Mucosa of descending colon (tissue), 3 donors: ENCODE measurements around the gene GNE. TPM values are rescaled to one million over a fixed set of nuclear protein-coding genes. Genes with fewer than 3 reads are reported as not detected.
"Not testable (repeated sequence)": the region's sequence is repeated elsewhere in the genome, so short reads cannot be mapped to it uniquely, and the experiment has no call there.

Experiments used
- ATAC-seq: fragments of 200-7000 bp; cut with Tn5 transposase; one replicate; pipeline ENCODE4 v1.9.1; 2020; ENCODE audit warnings: mild to moderate bottlenecking, moderate library complexity
- DNase-seq, 3 donors: peaks; one replicate each; pipeline ENCODE4 v3.0.0-alpha.2; 2020
- H3K36me3 ChIP-seq: fragments of 200-600 bp; one replicate; pipeline ENCODE4 v1.8.0; 2021; ENCODE audit warnings: low read depth, mild to moderate bottlenecking
- H3K4me1 ChIP-seq: fragments of 200-600 bp; one replicate; pipeline ENCODE4 v1.8.0; 2021; ENCODE audit warnings: low read depth, mild to moderate bottlenecking
- H3K4me3 ChIP-seq: fragments of 200-600 bp; one replicate; pipeline ENCODE4 v1.8.0; 2021; ENCODE audit warnings: mild to moderate bottlenecking
- H3K9me3 ChIP-seq: fragments of 200-600 bp; one replicate; pipeline ENCODE4 v1.8.0; 2021; ENCODE audit warnings: mild to moderate bottlenecking
- CTCF ChIP-seq: fragments of 200-600 bp; IDR thresholded peaks from one replicate; pipeline ENCODE4 v1.8.0; 2022; ENCODE audit warnings: antibody characterized with exemption, mild to moderate bottlenecking
- intact Hi-C, 2 donors: fragments of 100-400 bp; cut with DNase I in 1 of 2; cut with micrococcal nuclease in 1 of 2; formaldehyde crosslinking; loops; one replicate each; pipeline versions ENCODE4 v1.11.0 to v1.11.1; 2022; cut with DNase I, micrococcal nuclease
- total RNA-seq, 3 donors: library from RNA; stranded (reverse); fragmentation: NEBNext Ultra II Directional in 2 of 3; extraction: Animal tissue kit (Norgen Biotek cat#: 25700) in 2 of 3; gene quantifications; one replicate each; pipeline versions ENCODE4 v1.2.1 to v1.2.4, GENCODE V29; 2021 to 2023
- donor health status: DM: no; HTN: no; CAD: no; lungs with moderate emphysema.
- donor health status: DM: no; HTN: no; CAD: no.
- donor health status: DM: no; HTN: yes; CAD: no.

Gene GNE
- total RNA-seq, 3 donors from 2014 or later = 56.6 to 107 (median 93.0) TPM

- Histone ChIP-seq H3K4me1 (peaks cover 5% of the 10 kb centered on the region), H3K9me3 (no peaks in the 10 kb centered on the region), H3K4me3 (no peak overlapping the region), H3K36me3 (no peaks in the 10 kb centered on the region)
- intact Hi-C loops = no loop called here
- no peak for DNase-seq
- ATAC-seq = no peak
- no peak for TF ChIP-seq CTCF
Measured at GRCh38 chr9:36264896-36265295, 6.6 kb upstream of the GNE start.

- H3K9me3 ChIP-seq = no peaks in the 10 kb centered on the region
- intact Hi-C loops = no loop called here
- no peak for TF ChIP-seq CTCF
- H3K36me3 ChIP-seq = no peaks in the 10 kb centered on the region
- DNase-seq (no peak), ATAC-seq (no peak)
- H3K4me3 ChIP-seq = no peak overlapping the region
- peaks cover 9% of the 10 kb centered on the region for H3K4me1 ChIP-seq
Measured at GRCh38 chr9:36263683-36264082, 5.4 kb upstream of the GNE start.

- intact Hi-C loops = no loop called here
- H3K4me3 ChIP-seq = peak overlapping the region; percentile 48
- H3K36me3 ChIP-seq = no peaks in the 10 kb centered on the region
- peaks cover 10% of the 10 kb centered on the region for H3K4me1 ChIP-seq
- DNase-seq = peak in 1 of 3 donors; percentile 28
- no peaks in the 10 kb centered on the region for H3K9me3 ChIP-seq
- ATAC-seq = no peak
- no peak for TF ChIP-seq CTCF
Measured at GRCh38 chr9:36258996-36259533, 817 bp upstream of the GNE start.

GRCh38 chr9:36251428-36251827 lies 6.8 kb downstream of the GNE start:
- no peak for TF ChIP-seq CTCF
- Histone ChIP-seq H3K9me3 (no peaks in the 10 kb centered on the region), H3K4me1 (peaks cover 9% of the 10 kb centered on the region), H3K36me3 (no peaks in the 10 kb centered on the region), H3K4me3 (no peak overlapping the region)
- no peak for ATAC-seq
- no peak for DNase-seq
- intact Hi-C loops = no loop called here

- no peak for ATAC-seq
- TF ChIP-seq CTCF = no peak
- intact Hi-C loops = no loop called here
Measured at GRCh38 chr9:36250079-36250478, 8.2 kb downstream of the GNE start.

GRCh38 chr9:36249189-36249588 lies 9.1 kb downstream of the GNE start:
- no peaks in the 10 kb centered on the region for H3K36me3 ChIP-seq

More at GRCh38 chr9:36250079-36250478, 8.2 kb downstream of the GNE start:
- Histone ChIP-seq H3K4me1 (peaks cover 9% of the 10 kb centered on the region), H3K4me3 (no peak overlapping the region), H3K36me3 (no peaks in the 10 kb centered on the region), H3K9me3 (no peaks in the 10 kb centered on the region)
- no peak for DNase-seq

GRCh38 chr9:36248061-36248460 lies 10.2 kb downstream of the GNE start:
- H3K9me3 ChIP-seq, H3K4me3 ChIP-seq, H3K36me3 ChIP-seq, H3K4me1 ChIP-seq, DNase-seq: not testable (repeated sequence)
- peak; percentile 89 for ATAC-seq
- intact Hi-C loops = loop anchor here in 1 of 2 donors (2.0 kb wide), 1 partner anchor 81 kb away; no protein-coding TSS in a partner anchor

More at GRCh38 chr9:36249189-36249588, 9.1 kb downstream of the GNE start:
- intact Hi-C loops = loop anchor here in 1 of 2 donors (2.0 kb wide), 1 partner anchor 80 kb away; no protein-coding TSS in a partner anchor
- H3K4me1 ChIP-seq = peaks cover 9% of the 10 kb centered on the region
- DNase-seq (no peak), ATAC-seq (no peak)
- no peaks in the 10 kb centered on the region for H3K9me3 ChIP-seq
- TF ChIP-seq CTCF = no peak
- H3K4me3 ChIP-seq = no peak overlapping the region
